Measurements from ENCODE around the gene P2RX6. TPM values are rescaled to one million over a fixed set of nuclear protein-coding genes. Genes with fewer than 3 reads are reported as not detected.
A peak's percentile ranks its signal among the peaks of the same experiment; 100 is the strongest.
"Not testable (repeated sequence)": the region's sequence is repeated elsewhere in the genome, so short reads cannot be mapped to it uniquely, and the experiment has no call there.

P2RX6 gene
- total RNA-seq, 2 donors from 2014 or later, result 0.34 TPM; not detected in 1

DNA sequence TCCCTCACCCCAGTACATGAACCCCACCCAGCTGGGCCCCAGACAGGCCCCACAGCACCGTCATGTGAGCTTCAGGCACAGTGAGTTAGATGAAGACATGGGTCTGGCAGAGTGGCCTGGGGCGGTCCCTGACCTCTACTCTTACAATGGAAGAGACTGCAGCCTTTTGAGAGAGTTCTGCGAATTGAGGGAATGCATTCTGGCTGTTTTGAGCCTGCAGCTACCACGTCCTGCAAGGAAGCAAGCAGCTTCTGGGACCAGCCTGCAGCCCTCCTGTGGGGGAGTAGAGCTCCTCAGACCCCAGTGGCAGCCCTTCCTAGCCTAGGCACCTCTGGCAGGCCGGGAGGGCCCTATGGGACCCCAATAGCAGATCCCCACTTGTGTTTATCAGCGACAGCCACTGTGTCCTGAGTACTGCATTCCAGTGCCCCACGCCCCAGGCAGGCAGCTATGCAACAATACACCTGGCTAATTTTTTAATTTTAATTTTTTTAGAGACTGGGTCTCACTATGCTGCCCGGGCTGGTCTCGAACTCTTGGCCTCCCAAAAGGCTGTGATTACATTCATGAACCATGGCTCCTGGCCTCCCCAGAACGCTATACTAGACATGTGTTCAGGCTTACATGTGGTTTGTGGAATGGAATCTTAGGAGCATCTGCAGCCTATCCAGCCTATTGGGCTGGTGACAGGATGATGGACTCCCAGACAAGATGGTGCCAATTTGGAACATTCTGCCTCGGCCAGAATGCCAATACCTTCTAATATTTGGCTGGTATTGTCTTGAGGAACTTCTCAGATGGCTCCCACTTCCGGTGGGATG, 18.1 kb downstream of the P2RX6 start:
- ATAC-seq, result no peak
- H3K9me3 Mint-ChIP-seq, result no peaks in the 10 kb centered on the region
- no peak overlapping the region for H3K27ac Mint-ChIP-seq
- peaks cover 0 to 7% of the 10 kb centered on the region in 2 donors for H3K36me3 Mint-ChIP-seq
- no peak for DNase-seq (ENCODE audit: low spot score in 2 of 2)

DNA sequence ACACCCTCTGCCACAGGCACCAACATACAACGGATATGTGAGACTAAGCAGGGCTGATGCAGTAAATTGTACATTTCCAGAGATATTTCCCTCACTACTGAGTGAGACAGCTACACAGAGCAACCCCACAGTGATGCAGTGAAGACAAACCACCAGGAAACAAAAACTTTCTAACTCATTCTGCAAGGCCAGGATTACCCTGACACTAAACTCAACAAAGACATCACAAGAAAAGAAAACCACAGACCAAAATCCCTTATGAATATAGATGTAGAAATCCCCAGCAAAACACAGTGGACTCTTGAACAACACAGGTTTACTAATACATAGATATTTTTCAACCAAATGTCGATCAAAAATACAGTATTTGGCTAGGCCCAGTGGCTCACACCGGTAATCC, 18.9 kb downstream of the P2RX6 start:
- no peak for DNase-seq (ENCODE audit: low spot score in 2 of 2)
- no peak overlapping the region for H3K27ac Mint-ChIP-seq
- ATAC-seq, result peak in 1 of 2 donors; percentile 84
- H3K9me3 Mint-ChIP-seq, result no peaks in the 10 kb centered on the region
- peaks cover 0 to 7% of the 10 kb centered on the region in 2 donors for H3K36me3 Mint-ChIP-seq

DNA sequence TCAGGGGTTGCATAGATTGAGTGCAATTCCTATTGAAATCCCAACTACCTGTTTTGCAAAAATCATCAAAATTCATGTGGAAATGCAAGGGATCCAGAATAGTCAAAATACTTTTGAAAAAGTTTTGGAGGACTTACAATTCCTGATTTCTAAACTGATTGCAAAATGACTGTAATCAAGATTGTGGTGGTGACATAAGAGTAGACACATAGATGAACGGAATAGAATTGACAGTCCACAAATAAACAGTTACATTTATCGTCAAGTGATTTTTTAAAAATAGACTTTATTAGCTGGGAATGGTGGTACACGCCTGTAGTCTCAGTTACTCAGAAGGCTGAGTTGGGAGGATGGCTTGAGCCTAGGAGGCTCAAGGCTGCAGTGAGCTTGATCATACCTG, 20.0 kb downstream of the P2RX6 start:
- no peaks in the 10 kb centered on the region for H3K9me3 Mint-ChIP-seq
- H3K27ac Mint-ChIP-seq, result no peak overlapping the region
- H3K36me3 Mint-ChIP-seq, result peaks cover 0 to 7% of the 10 kb centered on the region in 2 donors
- DNase-seq (ENCODE audit: low spot score in 2 of 2) (no peak), ATAC-seq (no peak)

DNA sequence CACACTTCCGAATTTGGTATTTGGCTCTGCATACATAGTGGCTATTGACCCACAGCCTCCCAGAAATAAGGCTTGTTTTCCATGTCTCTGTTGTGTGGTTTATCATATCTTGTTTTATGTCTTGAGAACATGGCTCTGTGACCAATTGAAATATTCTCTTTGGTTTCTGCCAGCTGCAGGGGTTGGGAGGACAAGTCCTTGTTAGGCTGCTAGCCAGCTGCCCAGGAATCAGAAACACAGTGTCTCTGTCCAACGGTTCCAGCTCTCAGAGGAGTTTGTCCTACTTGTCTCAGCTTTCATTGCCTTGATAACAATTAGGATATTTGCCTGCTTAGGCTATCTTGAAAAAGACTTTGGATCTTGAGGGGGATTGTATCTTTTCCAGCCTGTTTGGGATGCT, 23.4 kb downstream of the P2RX6 start:
- Mint-ChIP-seq H3K9me3 (no peaks in the 10 kb centered on the region), H3K27ac (no peak overlapping the region), H3K36me3 (no peaks in the 10 kb centered on the region)
- DNase-seq (ENCODE audit: low spot score in 2 of 2), result no peak
- ATAC-seq, result no peak

DNA sequence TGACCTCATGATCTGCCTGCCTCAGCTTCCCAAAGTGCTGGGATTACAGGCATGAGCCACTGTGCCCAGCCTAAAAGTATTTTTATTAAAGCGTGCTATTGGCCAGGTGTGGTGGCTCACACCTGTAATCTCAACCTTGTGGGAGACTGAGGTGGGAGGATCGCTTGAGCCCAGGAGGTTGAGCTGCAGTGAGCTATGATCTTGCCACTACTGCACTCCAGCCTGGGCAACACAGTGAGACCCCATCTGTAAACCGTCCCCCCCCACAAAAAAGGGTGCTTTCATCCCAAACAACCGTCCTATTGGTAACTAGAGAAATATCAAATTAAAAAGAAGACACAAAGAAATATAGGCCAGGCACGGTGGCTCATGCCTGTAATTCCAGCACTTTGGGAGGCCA, 24.2 kb downstream of the P2RX6 start:
- H3K36me3 Mint-ChIP-seq; H3K9me3 Mint-ChIP-seq; DNase-seq (ENCODE audit: low spot score in 2 of 2); H3K27ac Mint-ChIP-seq; ATAC-seq: not testable (repeated sequence)

DNA sequence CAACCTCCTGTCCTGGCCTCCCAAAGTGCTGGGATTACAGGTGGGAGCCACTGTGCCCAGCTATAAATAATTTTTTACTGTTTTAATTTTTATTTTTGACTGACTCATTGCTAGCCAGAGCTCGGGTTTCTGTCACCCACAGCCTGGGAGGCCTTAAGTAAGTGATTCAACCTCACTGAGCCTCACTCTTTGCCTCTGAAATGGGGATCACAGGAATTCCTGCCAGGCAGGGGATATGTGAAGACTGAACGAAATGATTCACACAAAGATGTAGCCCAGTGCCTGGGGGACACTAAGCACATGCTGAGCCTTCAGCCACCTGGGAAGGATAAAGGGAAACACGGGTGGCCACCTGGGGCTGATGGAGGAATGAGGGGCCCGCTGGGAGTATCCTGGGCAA, 27.0 kb downstream of the P2RX6 start:
- Mint-ChIP-seq H3K9me3 (no peaks in the 10 kb centered on the region), H3K27ac (no peak overlapping the region), H3K36me3 (no peaks in the 10 kb centered on the region)
- ATAC-seq (no peak), DNase-seq (ENCODE audit: low spot score in 2 of 2) (no peak)

DNA sequence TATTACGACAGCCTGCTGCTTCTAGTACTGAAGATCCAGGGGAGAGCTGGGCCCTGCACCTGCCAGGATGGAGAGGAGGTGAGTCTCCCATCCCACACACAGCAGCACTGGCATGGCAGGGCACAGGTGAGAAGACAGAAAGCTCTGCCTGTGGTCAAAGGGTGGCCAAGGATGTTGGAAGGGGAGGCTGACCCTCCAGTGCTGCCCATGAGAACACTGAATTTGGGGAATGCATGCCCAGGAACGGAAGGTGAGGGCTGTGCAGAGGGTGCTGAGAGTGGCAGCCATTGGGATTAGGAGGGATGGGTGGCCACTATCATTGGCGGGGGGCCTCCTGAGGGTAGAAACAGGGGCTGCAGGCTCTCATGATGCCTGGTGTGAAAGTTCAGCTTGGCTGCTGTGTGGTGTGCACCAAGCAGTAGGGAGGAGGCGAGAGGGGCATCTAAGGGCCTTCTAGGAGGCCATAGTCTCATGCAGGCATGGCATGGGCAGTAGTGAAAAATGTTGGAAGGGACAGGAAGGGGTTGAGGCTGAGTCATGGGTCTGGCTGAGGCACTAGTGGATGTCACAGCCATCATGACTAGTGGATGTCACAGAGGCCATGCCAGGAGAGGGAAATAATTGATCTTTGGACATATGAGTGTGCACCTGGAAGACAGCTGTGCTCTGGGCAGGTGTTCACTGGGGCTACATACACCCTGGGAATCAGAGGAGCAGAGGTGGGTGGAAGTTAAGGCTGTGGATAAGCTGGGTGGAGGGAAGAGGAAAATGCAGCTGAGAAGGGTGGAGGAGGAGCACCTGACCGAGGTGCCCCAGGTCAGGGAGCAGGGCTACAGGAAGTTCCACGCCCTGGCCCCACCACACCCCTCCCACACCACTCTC, 28.3 kb downstream of the P2RX6 start:
- no peaks in the 10 kb centered on the region for H3K36me3 Mint-ChIP-seq
- ATAC-seq (no peak), DNase-seq (ENCODE audit: low spot score in 2 of 2) (no peak)
- no peaks in the 10 kb centered on the region for H3K9me3 Mint-ChIP-seq
- H3K27ac Mint-ChIP-seq, result no peak overlapping the region

DNA sequence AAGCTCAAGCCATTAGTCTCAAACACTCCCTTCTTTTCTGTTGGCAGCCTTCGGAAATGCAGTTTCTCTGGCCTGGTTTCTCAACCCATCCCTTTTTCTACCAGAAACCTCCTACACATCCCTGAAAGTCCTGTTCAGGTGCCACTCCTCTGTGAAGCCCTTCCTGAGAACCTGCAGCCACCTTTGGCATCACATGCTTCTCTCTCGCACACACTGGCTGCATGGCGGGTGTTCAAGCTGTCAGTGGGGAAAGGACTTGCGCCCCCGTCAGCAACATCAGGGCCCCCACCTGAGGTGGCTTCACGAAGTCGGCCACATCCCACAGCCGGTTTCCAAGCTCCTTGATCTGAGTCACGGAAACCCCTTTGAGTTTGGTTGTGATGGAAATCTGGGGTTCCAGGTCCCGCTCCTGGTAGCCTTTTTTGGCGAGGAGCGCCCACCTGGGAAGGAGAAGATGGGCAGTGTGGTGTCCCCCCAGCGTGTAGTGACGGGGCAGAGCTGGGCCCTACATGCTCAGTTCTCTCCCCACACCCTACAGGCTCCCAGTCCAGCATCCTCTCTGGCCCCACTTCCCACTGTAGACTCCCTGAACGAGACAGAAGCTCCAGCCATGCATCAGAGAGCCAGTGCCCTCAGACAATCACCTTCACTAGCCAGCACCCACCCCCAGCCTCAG, 29.0 kb downstream of the P2RX6 start:
- Mint-ChIP-seq H3K9me3 (no peaks in the 10 kb centered on the region), H3K27ac (no peak overlapping the region), H3K36me3 (no peaks in the 10 kb centered on the region)
- no peak for ATAC-seq
- DNase-seq (ENCODE audit: low spot score in 2 of 2), result no peak

DNA sequence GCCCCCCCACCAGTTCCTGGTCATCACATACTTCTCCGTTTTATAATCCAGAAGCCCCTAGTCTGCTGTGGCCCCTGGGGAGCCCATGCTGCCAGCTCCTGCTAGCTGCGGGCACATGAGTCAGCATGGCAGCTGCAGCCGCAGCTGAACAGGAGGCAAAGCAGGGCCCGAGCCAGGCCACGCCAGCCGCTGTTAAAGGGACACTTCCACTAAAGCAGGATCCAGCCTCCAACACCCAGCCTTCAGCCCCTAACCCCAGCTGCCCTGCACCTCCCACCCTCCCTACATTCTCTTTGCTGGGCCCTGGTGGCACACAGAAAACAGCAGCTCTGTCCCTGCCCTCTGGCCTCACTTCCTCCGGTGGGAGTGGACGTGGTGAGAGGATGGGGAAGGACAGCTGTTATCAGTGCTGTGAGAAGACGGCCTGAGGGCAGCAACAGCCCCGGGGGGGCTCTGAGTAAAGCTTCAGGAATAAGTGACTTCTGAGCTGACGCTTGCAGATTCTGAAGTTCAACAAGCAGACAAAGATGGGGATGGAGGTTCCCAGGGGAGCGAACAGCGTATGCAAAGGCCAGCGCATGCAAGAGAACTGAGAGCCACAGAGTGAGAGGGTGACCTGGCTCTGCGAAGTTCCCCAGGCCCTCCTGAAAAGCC, 30.1 kb downstream of the P2RX6 start:
- peak in 1 of 2 donors; percentile 36 for ATAC-seq
- no peaks in the 10 kb centered on the region for H3K36me3 Mint-ChIP-seq

DNA sequence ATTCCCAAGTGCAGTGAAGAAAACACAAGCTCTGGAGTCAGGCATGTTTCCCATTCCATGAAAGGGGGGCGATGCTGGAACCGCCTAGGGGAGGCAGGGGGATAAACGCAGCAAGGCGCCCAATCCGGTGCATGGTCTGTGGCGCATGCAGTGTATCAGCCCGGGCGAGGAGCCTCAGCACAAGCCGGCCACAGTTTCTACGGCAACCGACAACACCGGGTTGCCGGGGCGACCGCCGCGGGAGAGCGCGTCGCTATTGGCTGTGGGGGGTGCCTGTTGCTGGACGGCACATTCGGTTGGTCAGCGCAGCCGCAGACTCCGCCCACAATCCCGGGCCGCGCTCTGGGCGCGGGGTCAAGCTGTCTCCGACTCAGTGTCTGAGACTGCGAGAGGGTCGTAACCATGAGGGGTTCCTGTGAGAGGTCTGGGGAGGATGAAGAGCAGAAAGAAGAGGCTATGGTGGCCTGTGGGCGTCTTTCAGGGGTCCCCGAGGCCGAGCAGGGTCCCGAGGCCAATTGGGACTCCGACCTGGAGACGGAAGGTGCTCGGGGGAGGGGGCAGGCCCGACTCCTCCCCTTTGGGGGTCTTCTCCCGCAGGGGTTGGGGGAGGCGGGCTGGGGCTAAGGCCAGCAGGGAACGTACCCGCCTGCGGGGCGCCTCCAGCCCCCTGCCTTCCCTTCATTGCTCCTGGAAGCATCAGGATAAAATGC, 30.8 kb downstream of the P2RX6 start, which contains the start of gene LRRC74B:
LRRC74B (plus strand) TSS at position 362 of the 710 bp plus-strand sequence; CDS start at position 403, 41 bp downstream.
- Mint-ChIP-seq H3K9me3 (no peaks in the 10 kb centered on the region), H3K36me3 (no peaks in the 10 kb centered on the region), H3K27ac (peak within 1 kb of the TSS; percentile 11 to 95)
- peak; percentile 92 to 99 for ATAC-seq
- peak; percentile 61 to 79 for DNase-seq (ENCODE audit: low spot score in 2 of 2)

More for the DNA sequence above, 30.1 kb downstream of the P2RX6 start:
- Mint-ChIP-seq H3K27ac (peak overlapping the region in 1 of 2 donors; percentile 11), H3K9me3 (no peaks in the 10 kb centered on the region)
- DNase-seq (ENCODE audit: low spot score in 2 of 2), result no peak

DNA sequence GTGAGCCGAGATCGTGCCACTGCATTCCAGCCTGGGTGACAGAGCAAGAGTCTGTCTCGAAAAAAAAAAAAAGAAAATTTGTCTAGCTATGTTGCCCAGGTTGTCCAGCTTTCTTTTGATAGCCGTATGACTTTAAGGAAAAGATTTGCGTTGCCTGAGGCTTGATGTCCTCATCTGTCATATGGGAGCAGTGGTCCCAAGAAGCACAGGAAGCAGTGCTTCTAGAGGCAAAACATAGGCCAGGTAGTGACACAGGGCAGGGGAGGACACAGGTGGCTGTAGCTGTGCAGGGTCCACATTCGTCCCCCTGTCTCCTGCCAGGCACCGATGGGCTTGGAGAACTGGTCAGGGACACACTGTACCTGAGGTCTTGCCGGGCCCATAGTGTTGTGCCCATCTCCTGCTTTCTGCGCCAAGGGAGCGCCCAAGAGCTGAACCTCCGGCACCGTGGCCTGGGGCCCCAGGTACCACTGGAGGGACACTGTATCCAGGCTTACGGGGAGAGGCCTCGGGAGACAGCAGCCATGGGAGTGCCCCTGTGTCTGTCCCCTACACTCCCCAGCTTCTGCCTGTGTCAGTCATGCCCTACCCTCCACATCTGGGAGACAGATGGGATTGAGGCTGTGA, 32.2 kb downstream of the P2RX6 start:
- Mint-ChIP-seq H3K27ac (no peak overlapping the region), H3K9me3 (no peaks in the 10 kb centered on the region), H3K36me3 (no peaks in the 10 kb centered on the region)
- ATAC-seq (no peak), DNase-seq (ENCODE audit: low spot score in 2 of 2) (no peak)

DNA sequence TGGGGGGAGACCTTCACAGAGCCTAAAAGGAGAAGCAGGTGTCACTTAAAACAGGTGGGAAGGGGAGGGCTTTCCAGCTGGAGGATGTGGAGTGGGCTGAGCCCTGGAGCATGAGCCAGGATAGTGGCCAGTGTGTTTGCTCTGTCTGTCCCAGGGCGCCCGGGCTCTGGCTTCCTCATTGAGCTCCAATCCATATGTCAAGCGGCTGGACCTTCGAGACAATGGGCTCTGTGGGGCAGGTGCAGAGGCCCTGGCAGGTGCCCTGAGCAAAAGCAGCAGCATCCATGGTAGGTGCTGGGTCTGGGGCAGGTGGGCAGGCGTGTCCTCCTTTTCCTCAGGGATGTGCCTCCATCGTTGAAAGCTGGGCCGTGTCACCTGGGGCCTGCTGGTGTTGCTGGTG, 32.8 kb downstream of the P2RX6 start:
- H3K36me3 Mint-ChIP-seq, result no peaks in the 10 kb centered on the region
- DNase-seq (ENCODE audit: low spot score in 2 of 2), result no peak
- no peaks in the 10 kb centered on the region for H3K9me3 Mint-ChIP-seq
- no peak overlapping the region for H3K27ac Mint-ChIP-seq
- no peak for ATAC-seq

DNA sequence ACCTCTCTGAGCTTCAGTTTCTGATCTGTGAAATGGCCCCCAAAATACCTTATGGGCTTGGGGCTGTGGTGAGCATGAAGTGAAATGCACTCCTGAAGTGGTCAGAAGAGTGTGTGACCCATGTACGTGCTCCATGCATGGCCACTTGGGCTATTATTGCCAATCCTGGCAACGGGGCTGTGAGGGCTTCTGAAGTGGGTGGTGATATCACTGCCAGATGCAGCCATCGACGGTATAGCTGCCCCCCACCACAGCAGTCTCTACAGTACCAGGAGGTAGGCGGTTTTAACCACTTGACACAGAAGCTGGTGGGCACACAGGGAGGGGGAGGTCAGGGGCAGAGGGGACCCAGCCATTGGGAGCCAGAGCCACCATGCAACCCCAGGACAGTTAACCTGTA, 33.5 kb downstream of the P2RX6 start:
- not testable (repeated sequence) for DNase-seq (ENCODE audit: low spot score in 2 of 2); H3K27ac Mint-ChIP-seq; ATAC-seq; H3K36me3 Mint-ChIP-seq; H3K9me3 Mint-ChIP-seq

DNA sequence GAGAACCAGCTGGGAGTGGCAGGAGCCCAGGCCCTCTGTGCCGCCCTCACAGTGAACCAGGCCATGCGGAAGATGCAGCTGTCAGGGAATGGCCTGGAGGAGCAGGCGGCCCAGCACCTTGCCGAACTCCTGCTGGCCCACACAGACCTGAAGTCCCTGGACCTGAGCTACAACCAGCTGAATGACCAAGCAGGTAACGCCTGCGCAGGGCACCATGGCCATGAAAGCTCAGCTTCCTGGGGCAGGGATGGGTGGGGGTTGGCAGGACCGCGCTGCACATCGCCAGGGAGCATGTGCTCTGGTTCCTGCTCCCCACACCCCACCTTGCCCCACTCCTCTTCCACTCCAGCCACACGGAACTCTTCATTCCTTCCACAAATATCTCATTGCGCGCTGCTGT, 34.0 kb downstream of the P2RX6 start:
- not testable (repeated sequence) for H3K36me3 Mint-ChIP-seq; H3K9me3 Mint-ChIP-seq; H3K27ac Mint-ChIP-seq; ATAC-seq; DNase-seq (ENCODE audit: low spot score in 2 of 2)

DNA sequence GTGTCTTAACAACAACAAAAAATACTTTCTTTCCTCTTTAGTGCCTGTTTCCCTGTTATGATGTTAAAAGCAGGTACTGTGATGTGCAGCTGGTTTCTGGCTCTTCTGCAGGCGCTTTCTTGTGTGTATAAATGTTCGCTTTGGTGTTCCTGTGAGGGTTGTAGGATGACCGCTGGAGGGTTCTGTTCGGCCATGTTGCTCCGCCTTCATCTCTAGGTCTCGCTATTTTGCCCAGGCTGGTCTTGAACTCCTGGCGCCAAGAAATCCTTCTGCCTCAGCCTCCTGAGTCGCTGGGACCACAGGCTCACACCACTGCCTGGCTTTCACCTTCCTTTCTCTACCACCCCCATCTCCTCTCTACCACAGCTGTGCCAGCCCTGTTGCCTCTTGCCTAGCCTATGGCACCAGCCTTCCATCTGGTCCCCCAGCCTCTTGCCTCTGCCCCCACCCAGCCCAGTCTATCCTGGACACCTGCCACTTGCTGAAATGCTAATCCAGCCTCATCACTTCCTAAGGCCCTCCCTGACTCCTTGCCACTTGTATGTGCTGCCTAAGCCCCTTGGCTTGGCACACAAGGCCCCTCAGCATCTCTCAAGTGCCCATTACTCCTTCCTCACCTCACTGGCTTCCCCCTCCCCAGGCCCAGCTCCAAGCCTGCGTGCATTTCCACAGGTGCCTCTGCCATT, 36.3 kb downstream of the P2RX6 start:
- ATAC-seq (no peak), DNase-seq (ENCODE audit: low spot score in 2 of 2) (no peak)
- H3K36me3 Mint-ChIP-seq, result no peaks in the 10 kb centered on the region
- no peaks in the 10 kb centered on the region for H3K9me3 Mint-ChIP-seq
- H3K27ac Mint-ChIP-seq, result peak overlapping the region; percentile 15 to 84

Measured in activated naive CD4-positive, alpha-beta T cell treated with anti-CD3 and anti-CD28 coated beads, Interleukin-2, amount 50 U/mL, for 72 hours (primary cell).